ENCODE results near the gene CACNG1. TPM values are rescaled to one million over a fixed set of nuclear protein-coding genes. Genes with fewer than 3 reads are reported as not detected.

Gene CACNG1
- total and polyA plus RNA-seq, 8 donors, result 0.35 TPM; not detected in 7

GRCh38 chr17:67027031-67027628 lies 17.2 kb upstream of the CACNG1 start:
- H3K27ac ChIP-seq, result no peak overlapping the region
- no peak for ATAC-seq

GRCh38 chr17:67030641-67031040 lies 13.7 kb upstream of the CACNG1 start:
- no peak for TF ChIP-seq CTCF (IDR thresholded peaks at IDR 0.05)
- Histone ChIP-seq H3K27ac (no peak overlapping the region), H3K27me3 (no peaks in the 10 kb centered on the region), H3K4me1 (no peaks in the 10 kb centered on the region), H3K36me3 (no peaks in the 10 kb centered on the region), H3K4me3 (no peak overlapping the region), H3K9me3 (no peaks in the 10 kb centered on the region)
- FAIRE-seq, result no peak
- no peak for DNase-seq
- intact Hi-C loops (cut with DNase I), result no loop called here
- ATAC-seq, result no peak
- WGBS, 2 donors, result 90 to 92% methylated on average over 21 of the region's 21 CpGs

More at GRCh38 chr17:67027031-67027628, 17.2 kb upstream of the CACNG1 start:
- DNase-seq (no peak), FAIRE-seq (no peak)
- 83 to 89% methylated on average over 12 of the region's 12 CpGs for WGBS, 2 donors
- TF ChIP-seq CTCF (IDR thresholded peaks at IDR 0.05), result no peak
- H3K4me3 ChIP-seq, result no peak overlapping the region
- no peaks in the 10 kb centered on the region for H3K4me1 ChIP-seq
- no peaks in the 10 kb centered on the region for H3K9me3 ChIP-seq
- intact Hi-C loops (cut with DNase I), result no loop called here
- H3K27me3 ChIP-seq, result no peaks in the 10 kb centered on the region
- H3K36me3 ChIP-seq, result no peaks in the 10 kb centered on the region

- Histone ChIP-seq H3K9me3 (no peaks in the 10 kb centered on the region), H3K4me1 (no peaks in the 10 kb centered on the region)
- WGBS, 2 donors, result 89 to 90% methylated on average over 14 of the region's 14 CpGs
Observed at GRCh38 chr17:67032382-67032781, 12.0 kb upstream of the CACNG1 start.

GRCh38 chr17:67032985-67033384 lies 11.4 kb upstream of the CACNG1 start:
- intact Hi-C loops (cut with DNase I), result no loop called here
- Histone ChIP-seq H3K36me3 (no peaks in the 10 kb centered on the region), H3K4me1 (no peaks in the 10 kb centered on the region), H3K27ac (no peak overlapping the region), H3K9me3 (no peaks in the 10 kb centered on the region), H3K4me3 (no peak overlapping the region), H3K27me3 (no peaks in the 10 kb centered on the region)
- DNase-seq (no peak), ATAC-seq (no peak), FAIRE-seq (no peak)
- no peak for TF ChIP-seq CTCF (IDR thresholded peaks at IDR 0.05)
- 91 to 98% methylated on average over 13 of the region's 13 CpGs for WGBS, 2 donors

More at GRCh38 chr17:67032382-67032781, 12.0 kb upstream of the CACNG1 start:
- no peak for TF ChIP-seq CTCF (IDR thresholded peaks at IDR 0.05)
- H3K27ac ChIP-seq, result no peak overlapping the region
- FAIRE-seq (no peak), ATAC-seq (no peak), DNase-seq (no peak)
- no peaks in the 10 kb centered on the region for H3K36me3 ChIP-seq
- intact Hi-C loops (cut with DNase I), result no loop called here
- H3K4me3 ChIP-seq, result no peak overlapping the region
- no peaks in the 10 kb centered on the region for H3K27me3 ChIP-seq

GRCh38 chr17:67033613-67034012 lies 10.7 kb upstream of the CACNG1 start:
- intact Hi-C loops (cut with DNase I), result no loop called here
- Histone ChIP-seq H3K27me3 (no peaks in the 10 kb centered on the region), H3K4me1 (no peaks in the 10 kb centered on the region), H3K36me3 (no peaks in the 10 kb centered on the region), H3K27ac (no peak overlapping the region), H3K4me3 (no peak overlapping the region), H3K9me3 (no peaks in the 10 kb centered on the region)
- DNase-seq (no peak), FAIRE-seq (no peak), ATAC-seq (no peak)
- 76 to 83% methylated on average over 9 of the region's 9 CpGs for WGBS, 2 donors
- TF ChIP-seq CTCF (IDR thresholded peaks at IDR 0.05), result no peak

Measured in pancreas (tissue), 10 donors.